Measurements from ENCODE around the gene NACC2. TPM values are rescaled to one million over a fixed set of nuclear protein-coding genes. Genes with fewer than 3 reads are reported as not detected.

NACC2 gene
- total and polyA plus RNA-seq, 9 of the 15 experiments (the other 6 are each of a cell fraction or from before 2014, with no cell fraction given): 0.70 to 25.1 (median 5.6) TPM

- intact Hi-C loops (cut with micrococcal nuclease): no loop called here
- peak in 1 of 4 experiments; percentile 48 for DNase-seq (ENCODE audit: extremely low read depth in 1 of 4, low spot score in 3 of 4)
- in situ Hi-C loops (cut with MboI): no loop called here
- no peak for FAIRE-seq
- peak overlapping the region; percentile 89 for H3K27ac ChIP-seq (ENCODE audit: extremely low read depth, low read depth, low read length)
- no peak overlapping the region for H2AFZ ChIP-seq (ENCODE audit: low read depth, low read length)
- H3K4me1 ChIP-seq (replicated peaks in 1 of 2; ENCODE audit: control insufficient read depth in 2 of 2, insufficient read depth in 2 of 2, low read length in 2 of 2): peaks cover 40 to 43% of the 10 kb centered on the region in 2 experiments
- peak overlapping the region; percentile 99 for H3K4me2 ChIP-seq (ENCODE audit: insufficient read depth, low read length)
- no TSS peak for BruUV-seq (replicated peaks)
- ChIA-PET CTCF (ENCODE audit: low intra/inter-chr PET ratio) (no interaction called here), POLR2A (interaction anchor here (1.6 to 1.9 kb wide), 2 partner anchors 8 to 13 kb away, joined by 7 to 13 read pairs; no protein-coding TSS in a partner anchor)
- H3K9me1 ChIP-seq (ENCODE audit: control insufficient read depth, insufficient read depth, low read length): no peaks in the 10 kb centered on the region
- WGBS (ENCODE audit: insufficient coverage, low coverage, missing lambda C conversion rate): 3% methylated on average over 10 of the region's 12 CpGs
- no peaks in the 10 kb centered on the region for H3K27me3 ChIP-seq (ENCODE audit: control insufficient read depth in 2 of 2, insufficient read depth in 2 of 2, low read length in 2 of 2)
- ATAC-seq: no peak; the same call in 2 of the 3 replicates
- peaks cover 86% of the 10 kb centered on the region for H3K79me2 ChIP-seq (ENCODE audit: control insufficient read depth, insufficient read depth, low read length)
- H3K9ac ChIP-seq (ENCODE audit: insufficient read depth in 1 of 2, low read depth in 2 of 2, low read length in 2 of 2): peak overlapping the region; percentile 94 to 95
- H3K9me3 ChIP-seq (replicated peaks; ENCODE audit: control insufficient read depth, insufficient read depth, low read depth, low read length): no peaks in the 10 kb centered on the region
- peaks cover 7% of the 10 kb centered on the region for H4K20me1 ChIP-seq (replicated peaks; ENCODE audit: control insufficient read depth, insufficient read depth, low read length)
- peak overlapping the region; percentile 76 for H3K4me3 ChIP-seq
- H3K36me3 ChIP-seq (ENCODE audit: control insufficient read depth, insufficient read depth, low read length): peaks cover 60% of the 10 kb centered on the region
- TF ChIP-seq HNRNPLL (IDR thresholded peaks at IDR 0.05; ENCODE audit: low read depth, low read length, poor library complexity, severe bottlenecking): no peak
- TF ChIP-seq GTF2A2 (tag; IDR thresholded peaks at IDR 0.05): no peak
- peak in 1 of 2 experiments; percentile 22; a peak in 1 of 4 replicates for TF ChIP-seq SIN3A (IDR thresholded peaks at IDR 0.05; ENCODE audit: borderline replicate concordance in 2 of 2, control insufficient read depth in 1 of 2, low read depth in 2 of 2, low read length in 2 of 2)
- TF ChIP-seq NUFIP1 (IDR thresholded peaks at IDR 0.05; ENCODE audit: partially characterized antibody): no peak
- no peak for TF ChIP-seq E2F5 (CRISPR knock-in tag; IDR thresholded peaks at IDR 0.05)
- peak in 1 of 2 experiments; percentile 11; a peak in 1 of 4 replicates for TF ChIP-seq HDAC1 (IDR thresholded peaks at IDR 0.05)
- no peak for TF ChIP-seq BRCA1 (IDR thresholded peaks at IDR 0.05)
- TF ChIP-seq BRCA1 (CRISPR knock-in tag; IDR thresholded peaks at IDR 0.05): no peak
- no peak for TF ChIP-seq ZNF583 (CRISPR knock-in tag; IDR thresholded peaks at IDR 0.05)
- TF ChIP-seq ZEB2 (IDR thresholded peaks at IDR 0.05): no peak
- TF ChIP-seq FIP1L1 (IDR thresholded peaks at IDR 0.05; ENCODE audit: low read depth, low read length, poor library complexity, severe bottlenecking): no peak
- no peak for TF ChIP-seq NFYB (IDR thresholded peaks at IDR 0.05; ENCODE audit: extremely low read depth, insufficient read length)
- TF ChIP-seq UBTF (IDR thresholded peaks at IDR 0.05; ENCODE audit: borderline replicate concordance in 1 of 2, low read depth in 2 of 2, low read length in 2 of 2): peak in 1 of 2 experiments; percentile 53; a peak in 1 of 4 replicates
Observed at GRCh38 chr9:135958485-135958884, 136.6 kb downstream of the NACC2 start.

All from K562 (cell line).